ENCODE results near the gene RUNX1. TPM values are rescaled to one million over a fixed set of nuclear protein-coding genes. Genes with fewer than 3 reads are reported as not detected.

RUNX1 gene
- total RNA-seq, 1 donor from 2014 or later, result 0.47 TPM

DNA sequence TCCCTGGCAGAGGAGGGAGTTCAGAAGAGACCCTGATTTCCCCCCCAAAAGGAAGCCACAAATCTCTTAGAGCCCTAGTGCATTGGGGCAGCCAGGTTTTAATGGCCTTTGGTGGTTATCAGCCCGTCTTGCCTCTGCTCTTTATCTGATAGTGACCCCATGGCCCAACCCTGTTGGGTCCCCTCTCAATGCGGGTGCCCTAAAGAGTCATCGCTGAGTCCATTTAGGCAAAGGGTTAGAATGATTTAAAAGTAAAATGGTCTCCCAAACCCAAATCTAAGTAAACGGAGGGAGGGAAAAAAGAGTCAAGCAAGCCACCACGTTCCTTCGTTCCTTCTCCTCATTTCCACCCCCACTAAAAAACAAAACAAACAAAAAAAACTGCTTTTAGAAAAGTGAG, 164.0 kb downstream of the RUNX1 start:
- Mint-ChIP-seq H3K4me1 (ENCODE audit: low read depth, unreplicated experiment) (peaks cover 8% of the 10 kb centered on the region), H3K27ac (ENCODE audit: unreplicated experiment) (no peak overlapping the region), H3K27me3 (ENCODE audit: unreplicated experiment) (peaks cover 14% of the 10 kb centered on the region), H3K4me3 (ENCODE audit: unreplicated experiment) (no peak overlapping the region), H3K9me3 (ENCODE audit: unreplicated experiment) (peaks cover 2% of the 10 kb centered on the region), H3K36me3 (ENCODE audit: unreplicated experiment) (no peaks in the 10 kb centered on the region)
- DNase-seq, result no peak
- TF ChIP-seq, protein P1, sequence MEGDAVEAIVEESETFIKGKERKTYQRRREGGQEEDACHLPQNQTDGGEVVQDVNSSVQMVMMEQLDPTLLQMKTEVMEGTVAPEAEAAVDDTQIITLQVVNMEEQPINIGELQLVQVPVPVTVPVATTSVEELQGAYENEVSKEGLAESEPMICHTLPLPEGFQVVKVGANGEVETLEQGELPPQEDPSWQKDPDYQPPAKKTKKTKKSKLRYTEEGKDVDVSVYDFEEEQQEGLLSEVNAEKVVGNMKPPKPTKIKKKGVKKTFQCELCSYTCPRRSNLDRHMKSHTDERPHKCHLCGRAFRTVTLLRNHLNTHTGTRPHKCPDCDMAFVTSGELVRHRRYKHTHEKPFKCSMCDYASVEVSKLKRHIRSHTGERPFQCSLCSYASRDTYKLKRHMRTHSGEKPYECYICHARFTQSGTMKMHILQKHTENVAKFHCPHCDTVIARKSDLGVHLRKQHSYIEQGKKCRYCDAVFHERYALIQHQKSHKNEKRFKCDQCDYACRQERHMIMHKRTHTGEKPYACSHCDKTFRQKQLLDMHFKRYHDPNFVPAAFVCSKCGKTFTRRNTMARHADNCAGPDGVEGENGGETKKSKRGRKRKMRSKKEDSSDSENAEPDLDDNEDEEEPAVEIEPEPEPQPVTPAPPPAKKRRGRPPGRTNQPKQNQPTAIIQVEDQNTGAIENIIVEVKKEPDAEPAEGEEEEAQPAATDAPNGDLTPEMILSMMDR (IDR thresholded peaks at IDR 0.05; ENCODE audit: partially characterized antibody, unreplicated experiment), result no peak

- Mint-ChIP-seq H3K4me1 (ENCODE audit: low read depth, unreplicated experiment) (peaks cover 8% of the 10 kb centered on the region), H3K9me3 (ENCODE audit: unreplicated experiment) (peaks cover 2% of the 10 kb centered on the region), H3K27ac (ENCODE audit: unreplicated experiment) (no peak overlapping the region), H3K36me3 (ENCODE audit: unreplicated experiment) (no peaks in the 10 kb centered on the region), H3K4me3 (ENCODE audit: unreplicated experiment) (no peak overlapping the region), H3K27me3 (ENCODE audit: unreplicated experiment) (peaks cover 14% of the 10 kb centered on the region)
- TF ChIP-seq, protein P1 (IDR thresholded peaks at IDR 0.05; ENCODE audit: partially characterized antibody, unreplicated experiment), result no peak
- DNase-seq, result no peak
These were observed 164.7 kb downstream of the RUNX1 start for GRCh38 chr21:34884346-34884929.

DNA sequence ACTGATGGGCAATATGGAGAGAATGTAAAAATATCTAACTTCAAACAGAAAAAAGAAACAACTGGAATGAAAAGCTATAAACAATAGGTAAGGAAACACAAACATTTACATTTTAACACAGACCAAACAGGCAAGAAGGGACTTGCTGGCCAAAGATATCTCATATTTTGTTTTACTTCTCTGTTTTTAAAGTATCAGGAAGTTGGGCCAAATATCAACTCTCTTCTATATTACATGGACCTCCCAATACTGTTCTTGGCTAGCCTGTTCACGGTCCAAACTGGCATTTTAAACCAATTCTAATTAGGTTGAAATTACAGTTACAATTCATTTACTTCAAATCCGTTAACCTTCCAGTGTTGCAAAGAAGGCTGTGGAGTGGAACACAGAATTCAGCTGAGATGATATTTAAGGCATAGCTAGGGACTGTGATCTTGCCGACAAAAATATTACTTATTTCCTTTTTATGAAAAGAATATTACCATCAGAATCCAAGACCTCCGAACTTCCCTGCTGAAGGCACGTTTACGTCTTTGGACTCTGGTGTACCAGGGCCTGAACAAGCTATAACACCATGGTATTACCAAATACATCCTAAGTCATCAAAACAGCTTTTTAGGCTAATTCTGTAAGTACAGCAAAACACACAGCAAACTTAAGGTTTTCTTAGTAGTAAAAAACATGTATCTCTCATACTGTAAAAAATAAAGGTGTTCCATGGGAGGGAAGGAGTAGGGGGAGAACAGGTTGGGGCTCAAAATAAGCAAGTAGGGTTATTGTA, 165.4 kb downstream of the RUNX1 start:
- Mint-ChIP-seq H3K4me3 (ENCODE audit: unreplicated experiment) (no peak overlapping the region), H3K27ac (ENCODE audit: unreplicated experiment) (no peak overlapping the region), H3K9me3 (ENCODE audit: unreplicated experiment) (peaks cover 2% of the 10 kb centered on the region), H3K27me3 (ENCODE audit: unreplicated experiment) (peaks cover 14% of the 10 kb centered on the region), H3K36me3 (ENCODE audit: unreplicated experiment) (no peaks in the 10 kb centered on the region), H3K4me1 (ENCODE audit: low read depth, unreplicated experiment) (peaks cover 8% of the 10 kb centered on the region)
- no peak for DNase-seq
- TF ChIP-seq, protein P1 (IDR thresholded peaks at IDR 0.05; ENCODE audit: partially characterized antibody, unreplicated experiment), result no peak

- peaks cover 8% of the 10 kb centered on the region for H3K27me3 Mint-ChIP-seq (ENCODE audit: unreplicated experiment)
- H3K4me3 Mint-ChIP-seq (ENCODE audit: unreplicated experiment), result no peak overlapping the region
- no peaks in the 10 kb centered on the region for H3K36me3 Mint-ChIP-seq (ENCODE audit: unreplicated experiment)
- no peak for DNase-seq
- no peaks in the 10 kb centered on the region for H3K9me3 Mint-ChIP-seq (ENCODE audit: unreplicated experiment)
- TF ChIP-seq, protein P1 (IDR thresholded peaks at IDR 0.05; ENCODE audit: partially characterized antibody, unreplicated experiment), result no peak
- H3K27ac Mint-ChIP-seq (ENCODE audit: unreplicated experiment), result no peak overlapping the region
- H3K4me1 Mint-ChIP-seq (ENCODE audit: low read depth, unreplicated experiment), result peaks cover 2% of the 10 kb centered on the region
These were observed 166.4 kb downstream of the RUNX1 start for GRCh38 chr21:34882719-34883131.

DNA sequence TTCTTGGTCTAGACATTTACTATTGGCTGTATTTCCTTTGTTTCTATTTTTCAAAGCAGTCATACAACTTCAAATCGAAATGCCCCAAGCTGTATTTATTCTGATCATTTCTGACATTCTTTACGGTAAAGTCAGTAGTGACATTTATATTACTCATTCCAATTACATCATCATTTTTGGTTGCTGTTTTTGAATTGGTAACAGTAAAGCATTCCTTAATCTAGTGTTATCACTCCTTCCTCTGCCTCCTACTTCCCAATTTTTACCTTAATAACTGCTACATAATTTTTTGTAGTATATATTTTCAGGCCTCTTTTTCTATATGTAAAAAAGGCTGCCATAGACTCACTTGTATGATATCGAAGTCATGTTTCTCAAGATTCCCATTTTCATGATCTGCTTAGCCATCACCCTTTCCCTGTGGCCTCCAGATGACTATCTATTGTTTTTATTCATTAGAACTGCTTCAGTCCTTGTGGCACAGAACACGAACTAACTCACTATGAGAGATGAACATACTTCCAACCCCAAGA, 167.2 kb downstream of the RUNX1 start:
- no peaks in the 10 kb centered on the region for H3K9me3 Mint-ChIP-seq (ENCODE audit: unreplicated experiment)
- no peak overlapping the region for H3K27ac Mint-ChIP-seq (ENCODE audit: unreplicated experiment)
- no peak overlapping the region for H3K4me3 Mint-ChIP-seq (ENCODE audit: unreplicated experiment)
- no peak for DNase-seq
- no peaks in the 10 kb centered on the region for H3K36me3 Mint-ChIP-seq (ENCODE audit: unreplicated experiment)
- peaks cover 1% of the 10 kb centered on the region for H3K4me1 Mint-ChIP-seq (ENCODE audit: low read depth, unreplicated experiment)
- TF ChIP-seq, protein P1 (IDR thresholded peaks at IDR 0.05; ENCODE audit: partially characterized antibody, unreplicated experiment), result no peak
- H3K27me3 Mint-ChIP-seq (ENCODE audit: unreplicated experiment), result peaks cover 7% of the 10 kb centered on the region

Data from glutamatergic neuron (in vitro differentiated cells).